ENCODE data around the gene MAP4. TPM values are rescaled to one million over a fixed set of nuclear protein-coding genes. Genes with fewer than 3 reads are reported as not detected.

Gene MAP4
- total and polyA plus RNA-seq, 2 experiments from 2014 or later: 121 to 235 TPM

DNA sequence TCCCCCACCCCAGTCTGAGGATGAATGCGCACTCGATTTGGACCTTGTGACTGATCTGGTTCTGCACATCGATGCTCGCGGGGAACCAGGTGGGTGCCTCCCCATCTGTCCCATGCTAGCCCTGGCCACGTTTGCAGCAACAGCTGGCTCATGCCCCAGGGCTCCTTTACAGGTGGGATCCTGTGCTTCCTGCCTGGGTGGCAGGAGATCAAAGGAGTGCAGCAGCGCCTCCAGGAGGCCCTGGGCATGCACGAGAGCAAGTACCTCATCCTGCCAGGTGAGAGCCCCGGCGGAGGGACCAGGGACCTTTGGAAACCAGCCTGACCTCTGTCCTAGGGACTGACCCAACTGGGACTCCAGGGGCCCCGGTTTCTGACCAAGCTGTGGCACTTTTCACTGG is 169.0 kb downstream of the MAP4 start:
- Histone ChIP-seq H3K9me2 (ENCODE audit: insufficient read depth) (no peaks in the 10 kb centered on the region), H3K79me2 (ENCODE audit: insufficient read depth) (no peaks in the 10 kb centered on the region), H3K4me3 (no peak overlapping the region), H3K9me3 (ENCODE audit: low read depth) (no peaks in the 10 kb centered on the region), H4K20me1 (ENCODE audit: insufficient read depth) (no peaks in the 10 kb centered on the region), H3K36me3 (ENCODE audit: low read depth) (peaks cover 22% of the 10 kb centered on the region; the same call in 1 of the 2 replicates), H3K27ac (no peak overlapping the region), H3K9ac (no peak overlapping the region), H3F3A (ENCODE audit: insufficient read depth) (peaks cover 23% of the 10 kb centered on the region), H2AFZ (no peak overlapping the region), H3K27me3 (replicated peaks; ENCODE audit: insufficient read depth) (no peaks in the 10 kb centered on the region), H3K4me1 (ENCODE audit: insufficient read depth) (no peaks in the 10 kb centered on the region), H3K4me2 (ENCODE audit: unreplicated experiment) (no peak overlapping the region)
- DNase-seq: no peak
- TF ChIP-seq EZH2 (IDR thresholded peaks at IDR 0.05; ENCODE audit: insufficient read depth, poor library complexity, severe bottlenecking) (no peak), EZH2phosphoT487 (IDR thresholded peaks at IDR 0.05; ENCODE audit: insufficient read depth, low read depth) (no peak)
- 85 to 91% methylated on average over 9 to 11 of the region's 11 CpGs for WGBS, 2 experiments (ENCODE audit: low coverage in 1 of 2, low lambda C conversion rate in 2 of 2, missing lambda C conversion rate in 2 of 2)
- in situ Hi-C loops (cut with MboI): no loop called here

DNA sequence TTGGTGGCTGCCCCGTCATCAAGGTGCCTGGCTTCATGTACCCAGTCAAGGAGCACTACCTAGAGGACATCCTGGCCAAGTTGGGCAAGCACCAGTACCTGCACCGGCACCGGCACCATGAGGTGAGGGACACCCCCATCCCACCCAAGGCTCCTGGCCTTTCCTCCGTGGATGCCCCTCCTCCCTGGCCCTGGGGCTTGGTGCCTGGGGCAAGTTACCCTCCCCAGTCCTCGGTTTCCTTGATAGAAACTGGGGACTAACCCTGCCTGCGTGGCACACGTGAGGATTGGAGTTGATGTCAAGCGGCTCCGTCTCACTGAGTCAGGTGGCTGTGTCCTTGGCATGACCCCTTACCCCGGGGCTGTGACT is 169.4 kb downstream of the MAP4 start:
- H3K4me2 ChIP-seq (ENCODE audit: unreplicated experiment): no peak overlapping the region
- TF ChIP-seq EZH2phosphoT487 (IDR thresholded peaks at IDR 0.05; ENCODE audit: insufficient read depth, low read depth) (no peak), EZH2 (IDR thresholded peaks at IDR 0.05; ENCODE audit: insufficient read depth, poor library complexity, severe bottlenecking) (no peak)
- H3K9ac ChIP-seq: no peak overlapping the region
- DNase-seq: no peak
- H3K36me3 ChIP-seq (ENCODE audit: low read depth): peaks cover 21% of the 10 kb centered on the region; the same call in 1 of the 2 replicates
- in situ Hi-C loops (cut with MboI): no loop called here
- H4K20me1 ChIP-seq (ENCODE audit: insufficient read depth): no peaks in the 10 kb centered on the region
- no peak overlapping the region for H2AFZ ChIP-seq
- WGBS, 2 experiments (ENCODE audit: low coverage in 1 of 2, low lambda C conversion rate in 2 of 2, missing lambda C conversion rate in 2 of 2): 82% methylated on average over 8 to 10 of the region's 10 CpGs
- no peaks in the 10 kb centered on the region for H3K79me2 ChIP-seq (ENCODE audit: insufficient read depth)
- H3K9me2 ChIP-seq (ENCODE audit: insufficient read depth): no peaks in the 10 kb centered on the region
- H3K27ac ChIP-seq: no peak overlapping the region
- H3K4me1 ChIP-seq (ENCODE audit: insufficient read depth): no peaks in the 10 kb centered on the region
- H3K27me3 ChIP-seq (replicated peaks; ENCODE audit: insufficient read depth): no peaks in the 10 kb centered on the region
- no peaks in the 10 kb centered on the region for H3K9me3 ChIP-seq (ENCODE audit: low read depth)
- peaks cover 23% of the 10 kb centered on the region for H3F3A ChIP-seq (ENCODE audit: insufficient read depth)
- no peak overlapping the region for H3K4me3 ChIP-seq

DNA sequence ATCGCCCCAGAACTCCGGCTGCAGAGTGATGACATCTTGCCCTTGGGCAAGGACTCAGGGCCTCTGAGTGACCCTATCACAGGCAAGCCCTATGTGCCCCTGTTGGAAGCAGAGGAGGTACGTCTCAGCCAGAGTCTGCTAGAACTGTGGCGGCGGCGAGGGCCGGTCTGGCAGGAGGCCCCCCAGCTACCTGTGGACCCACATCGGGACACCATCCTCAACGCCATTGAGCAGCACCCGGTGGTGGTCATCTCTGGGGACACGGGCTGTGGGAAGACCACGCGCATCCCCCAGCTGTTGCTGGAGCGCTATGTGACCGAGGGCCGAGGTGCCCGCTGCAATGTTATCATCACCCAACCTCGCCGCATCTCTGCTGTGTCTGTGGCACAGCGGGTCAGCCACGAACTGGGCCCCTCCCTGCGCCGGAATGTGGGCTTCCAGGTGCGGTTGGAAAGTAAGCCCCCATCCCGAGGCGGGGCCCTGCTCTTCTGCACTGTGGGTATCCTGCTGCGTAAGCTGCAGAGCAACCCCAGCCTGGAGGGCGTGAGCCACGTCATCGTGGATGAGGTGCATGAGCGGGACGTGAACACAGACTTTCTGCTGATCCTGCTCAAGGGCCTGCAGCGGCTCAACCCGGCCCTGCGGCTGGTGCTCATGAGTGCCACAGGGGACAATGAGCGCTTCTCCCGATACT is 169.9 kb downstream of the MAP4 start:
- no peak overlapping the region for H2AFZ ChIP-seq
- H3K27me3 ChIP-seq (replicated peaks; ENCODE audit: insufficient read depth): no peaks in the 10 kb centered on the region
- H3K36me3 ChIP-seq (ENCODE audit: low read depth): peaks cover 26% of the 10 kb centered on the region; the same call in 1 of the 2 replicates
- no peaks in the 10 kb centered on the region for H3K9me2 ChIP-seq (ENCODE audit: insufficient read depth)
- no peak overlapping the region for H3K4me3 ChIP-seq
- no peak for DNase-seq
- no peak overlapping the region for H3K4me2 ChIP-seq (ENCODE audit: unreplicated experiment)
- H3F3A ChIP-seq (ENCODE audit: insufficient read depth): peaks cover 23% of the 10 kb centered on the region
- no peaks in the 10 kb centered on the region for H3K9me3 ChIP-seq (ENCODE audit: low read depth)
- in situ Hi-C loops (cut with MboI): no loop called here
- WGBS, 2 experiments (ENCODE audit: low coverage in 1 of 2, low lambda C conversion rate in 2 of 2, missing lambda C conversion rate in 2 of 2): 94% methylated on average over 31 to 37 of the region's 37 CpGs
- H3K79me2 ChIP-seq (ENCODE audit: insufficient read depth): no peaks in the 10 kb centered on the region
- TF ChIP-seq EZH2phosphoT487 (IDR thresholded peaks at IDR 0.05; ENCODE audit: insufficient read depth, low read depth) (no peak), EZH2 (IDR thresholded peaks at IDR 0.05; ENCODE audit: insufficient read depth, poor library complexity, severe bottlenecking) (no peak)
- no peak overlapping the region for H3K27ac ChIP-seq
- no peak overlapping the region for H3K9ac ChIP-seq
- no peaks in the 10 kb centered on the region for H3K4me1 ChIP-seq (ENCODE audit: insufficient read depth)
- no peaks in the 10 kb centered on the region for H4K20me1 ChIP-seq (ENCODE audit: insufficient read depth)

DNA sequence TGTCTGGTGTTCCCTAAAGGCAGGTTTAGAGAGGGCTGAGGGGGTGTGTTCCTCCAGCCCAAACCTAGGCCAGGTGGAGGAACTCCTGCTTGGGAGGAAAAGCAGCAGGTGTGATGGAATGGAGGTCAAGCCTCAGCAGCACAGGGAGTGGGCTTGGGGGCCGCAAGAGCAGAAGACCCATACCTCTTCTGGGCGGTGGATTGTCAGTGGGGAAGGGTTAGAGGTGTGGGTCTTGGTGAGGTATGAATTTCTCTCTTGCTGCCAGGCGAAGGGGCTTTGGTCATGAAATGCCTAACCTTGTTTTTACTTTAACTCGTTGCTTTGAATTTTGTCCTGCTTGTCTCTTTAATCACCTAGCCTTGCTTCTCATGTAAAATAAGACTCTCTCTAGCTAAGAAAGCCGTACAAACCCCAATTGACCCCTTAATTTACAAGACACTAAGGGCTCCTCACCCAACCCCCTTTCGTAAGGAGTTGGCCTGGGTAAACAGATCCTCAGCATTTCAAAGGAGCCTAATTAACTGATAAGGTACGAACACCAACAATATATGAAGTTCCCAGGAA is 174.3 kb downstream of the MAP4 start:
- WGBS, 2 experiments (ENCODE audit: low coverage in 1 of 2, low lambda C conversion rate in 2 of 2, missing lambda C conversion rate in 2 of 2): 86 to 91% methylated on average over 6 to 7 of the region's 7 CpGs

More for the DNA sequence above, 174.3 kb downstream of the MAP4 start:
- no peak for TF ChIP-seq EZH2 (IDR thresholded peaks at IDR 0.05; ENCODE audit: insufficient read depth, poor library complexity, severe bottlenecking)
- no peak for TF ChIP-seq EZH2phosphoT487 (IDR thresholded peaks at IDR 0.05; ENCODE audit: insufficient read depth, low read depth)
- no peak for DNase-seq
- in situ Hi-C loops (cut with MboI): no loop called here
- H3K4me2 ChIP-seq (ENCODE audit: unreplicated experiment): no peak overlapping the region
- no peaks in the 10 kb centered on the region for H3K4me1 ChIP-seq (ENCODE audit: insufficient read depth)
- no peak overlapping the region for H3K9ac ChIP-seq
- peaks cover 34% of the 10 kb centered on the region; the same call in 1 of the 2 replicates for H3K36me3 ChIP-seq (ENCODE audit: low read depth)
- H3K9me2 ChIP-seq (ENCODE audit: insufficient read depth): no peaks in the 10 kb centered on the region
- no peaks in the 10 kb centered on the region for H3F3A ChIP-seq (ENCODE audit: insufficient read depth)
- H3K9me3 ChIP-seq (ENCODE audit: low read depth): no peaks in the 10 kb centered on the region
- H4K20me1 ChIP-seq (ENCODE audit: insufficient read depth): no peaks in the 10 kb centered on the region
- no peak overlapping the region for H3K27ac ChIP-seq
- H3K79me2 ChIP-seq (ENCODE audit: insufficient read depth): peaks cover 20% of the 10 kb centered on the region; the same call in 1 of the 2 replicates
- no peak overlapping the region for H3K4me3 ChIP-seq
- no peak overlapping the region for H2AFZ ChIP-seq
- no peaks in the 10 kb centered on the region for H3K27me3 ChIP-seq (replicated peaks; ENCODE audit: insufficient read depth)

All from GM23248 (cell line).